Stimulated activated CD4-positive, alpha-beta T cell treated with anti-CD3 and anti-CD28 coated beads, Interleukin-4, amount 100 ng/mL, for 4 hours (primary cell): ENCODE measurements around the gene ICA1.
"Not testable (repeated sequence)": the region's sequence is repeated elsewhere in the genome, so short reads cannot be mapped to it uniquely, and the experiment has no call there.

Experiments
- DNase-seq, 2 experiments: peaks; one replicate each; pipeline ENCODE4 v3.0.0-alpha.2; 2020

The ICA1 gene

GRCh38 chr7:8089036-8089780, 172.8 kb downstream of the ICA1 start:
- no peak for DNase-seq

GRCh38 chr7:8086239-8086638, 175.7 kb downstream of the ICA1 start:
- DNase-seq = no peak

GRCh38 chr7:8085420-8085819, 176.5 kb downstream of the ICA1 start:
- no peak for DNase-seq

- no peak for DNase-seq
These were observed 177.1 kb downstream of the ICA1 start for GRCh38 chr7:8084836-8085235.

GRCh38 chr7:8082762-8083161, 179.2 kb downstream of the ICA1 start:
- no peak for DNase-seq

GRCh38 chr7:8078418-8078817, 183.5 kb downstream of the ICA1 start:
- no peak for DNase-seq

- no peak for DNase-seq
These were observed 191.4 kb downstream of the ICA1 start for GRCh38 chr7:8070451-8071180.

GRCh38 chr7:8068892-8069686, 192.9 kb downstream of the ICA1 start:
- no peak for DNase-seq

GRCh38 chr7:8065356-8065813, 196.6 kb downstream of the ICA1 start:
- no peak for DNase-seq

- DNase-seq = no peak
These were observed 197.1 kb downstream of the ICA1 start for GRCh38 chr7:8064828-8065227.

GRCh38 chr7:8063706-8064297, 198.2 kb downstream of the ICA1 start:
- DNase-seq = no peak

- DNase-seq = not testable (repeated sequence)
These were observed 198.7 kb downstream of the ICA1 start for GRCh38 chr7:8063300-8063699.
